Measurements from ENCODE around the gene MMD.

- TF ChIP-seq CTCF (conservative IDR thresholded peaks at IDR 0.05 in 1 of 2, IDR thresholded peaks at IDR 0.05 in 1 of 2; ENCODE audit: extremely low read depth in 1 of 2, insufficient read depth in 1 of 2, low read depth in 1 of 2, low read length in 2 of 2) (no peak), EZH2 (IDR thresholded peaks at IDR 0.05; ENCODE audit: borderline replicate concordance, low read length) (no peak)
These were observed 67.6 kb downstream of the MMD start for GRCh38 chr17:55354010-55354409.

Measured in mammary epithelial cell (primary cell).